Loucy (cell line): ENCODE results near the gene COL20A1.

ENCODE experiments used
- CTCF ChIP-seq: fragments of 200-600 bp; sonication (generic); conservative IDR thresholded peaks from 2 replicates; pipeline ENCODE4 v1.5.1; 2014; ENCODE audit warnings: mild to moderate bottlenecking, antibody characterized with exemption, low read length
- EZH2phosphoT487 ChIP-seq: fragments of 200-600 bp; IDR thresholded peaks from 2 replicates; pipeline ENCODE4 v1.6.1; 2018; ENCODE audit warnings: antibody characterized with exemption, mild to moderate bottlenecking, moderate library complexity, borderline replicate concordance

- TF ChIP-seq CTCF (no peak), EZH2phosphoT487 (no peak)
These were observed 27.7 kb downstream of the COL20A1 start for GRCh38 chr20:63320616-63321147.
